H1 (cell line): ENCODE measurements around the gene NCEH1. TPM values are rescaled to one million over a fixed set of nuclear protein-coding genes. Genes with fewer than 3 reads are reported as not detected.

Experiments used
- CTCF ChIA-PET: fragments of 300-600 bp; sonication (Branson Sonifier 250); formaldehyde crosslinking; loops from one replicate; lab custom pipeline; 2021; ENCODE audit not compliant: partially characterized antibody; lab: Charles Lee
- POLR2A ChIA-PET: fragments of 300-600 bp; sonication (Branson Sonifier 250); formaldehyde crosslinking; loops from one replicate; lab custom pipeline; 2021; ENCODE audit warnings: inconsistent platforms; ENCODE audit not compliant: partially characterized antibody; lab: Charles Lee
- DNase-seq, 2 experiments: peaks; one replicate each; pipeline versions ENCODE4 v3.0.0 to v3.0.0-alpha.2; 2010 to 2022; ENCODE audit warnings: low spot score in 2 of 2, low read depth in 1 of 2, mixed read lengths in 1 of 2
- FAIRE-seq: peaks from 2 replicates; lab custom pipeline; 2011; peaks lifted over from hg19 to GRCh38; lab: Jason Lieb, UNC
- H2AFZ ChIP-seq: 2 replicates; pipeline ENCODE4 v1.8.1; 2012; ENCODE audit warnings: low read length, inconsistent platforms
- H2AK5ac ChIP-seq: 2 replicates; pipeline ENCODE4 v1.6.1; 2013; ENCODE audit warnings: low read depth, low read length
- H2BK120ac ChIP-seq: replicated peaks from 2 replicates; pipeline ENCODE3; 2013; ENCODE audit warnings: low read depth, low read length, inconsistent platforms
- H2BK12ac ChIP-seq: 2 replicates; pipeline ENCODE4 v1.6.1; 2013; ENCODE audit warnings: low read depth, low read length
- H2BK15ac ChIP-seq: 2 replicates; pipeline ENCODE4 v1.6.1; 2013; ENCODE audit warnings: low read length
- H2BK20ac ChIP-seq: 2 replicates; pipeline ENCODE4 v1.6.1; 2013; ENCODE audit warnings: low read length
- H2BK5ac ChIP-seq: 2 replicates; pipeline ENCODE4 v1.6.1; 2013; ENCODE audit warnings: low read depth, low read length
- H3K14ac ChIP-seq: 2 replicates; pipeline ENCODE4 v1.6.1; 2013; ENCODE audit warnings: inconsistent platforms; ENCODE audit not compliant: insufficient read length
- H3K18ac ChIP-seq: 2 replicates; pipeline ENCODE4 v1.6.1; 2013; ENCODE audit warnings: low read length; ENCODE audit errors: extremely low read depth
- H3K23ac ChIP-seq: 2 replicates; pipeline ENCODE4 v1.6.1; 2013; ENCODE audit warnings: inconsistent platforms; ENCODE audit not compliant: insufficient read length
- H3K23me2 ChIP-seq: 2 replicates; pipeline ENCODE4 v1.6.1; 2013; ENCODE audit warnings: low read depth, low read length
- H3K27ac ChIP-seq: 2 replicates; pipeline ENCODE4 v1.6.1; 2011; ENCODE audit warnings: low read depth, low read length, inconsistent platforms
- H3K27me3 ChIP-seq, 4 experiments: replicated peaks in 1 of 4; 1 replicate in 1 of 4; 2 replicates in 3 of 4; pipeline versions ENCODE4 v1.6.1 to v1.8.1; 2011 to 2013; ENCODE audit warnings: low read length in 3 of 4, mild to moderate bottlenecking in 3 of 4, inconsistent platforms in 2 of 4, mixed read lengths in 2 of 4, moderate library complexity in 1 of 4; ENCODE audit not compliant: control insufficient read depth in 3 of 4, insufficient read depth in 3 of 4; ENCODE audit errors: extremely low read depth in 1 of 4
- H3K36me3 ChIP-seq, 4 experiments: 2 replicates each; pipeline versions ENCODE4 v1.6.1 to v1.8.1; 2011 to 2013; ENCODE audit warnings: mild to moderate bottlenecking in 4 of 4, low read length in 3 of 4, moderate library complexity in 2 of 4, control low read depth in 1 of 4, inconsistent platforms in 1 of 4; ENCODE audit not compliant: insufficient read depth in 4 of 4, control insufficient read depth in 2 of 4
- H3K4ac ChIP-seq: replicated peaks from 2 replicates; pipeline ENCODE3; 2013; ENCODE audit warnings: low read length, low read depth, mixed read lengths, inconsistent platforms; ENCODE audit not compliant: insufficient read length
- H3K4me1 ChIP-seq, 4 experiments: replicated peaks in 1 of 4; 1 replicate in 1 of 4; 2 replicates in 3 of 4; pipeline versions ENCODE4 v1.6.1 to v1.8.1; 2011 to 2013; ENCODE audit warnings: low read length in 3 of 4, inconsistent platforms in 2 of 4, mixed read lengths in 1 of 4; ENCODE audit not compliant: insufficient read depth in 4 of 4, control insufficient read depth in 3 of 4
- H3K4me2 ChIP-seq, 2 experiments: 2 replicates each; pipeline versions ENCODE4 v1.6.1 to v1.8.1; 2011 to 2013; ENCODE audit warnings: low read depth in 2 of 2, low read length in 2 of 2, control low read depth in 1 of 2, inconsistent platforms in 1 of 2, mild to moderate bottlenecking in 1 of 2; ENCODE audit not compliant: insufficient read depth in 1 of 2
- H3K4me3 ChIP-seq, 4 experiments: fragments of 200-600, 300-600 bp in 1 of 4; sonication (generic), shearing (Covaris generic), sonication (Bioruptor Twin) in 1 of 4; 2 replicates each; pipeline versions ENCODE4 v1.5.1 to v1.8.1; 2011 to 2016; ENCODE audit warnings: low read length in 4 of 4, low read depth in 3 of 4, control low read depth in 2 of 4, inconsistent platforms in 2 of 4, mild to moderate bottlenecking in 2 of 4, mixed read lengths in 1 of 4, moderate library complexity in 1 of 4; ENCODE audit not compliant: insufficient read depth in 2 of 4; ENCODE audit errors: extremely low read depth in 1 of 4
- H3K56ac ChIP-seq: replicated peaks from 2 replicates; pipeline ENCODE3; 2013; ENCODE audit warnings: low read depth, mild to moderate bottlenecking, mixed read lengths, low read length, inconsistent platforms; ENCODE audit not compliant: insufficient read length
- H3K79me1 ChIP-seq: 2 replicates; pipeline ENCODE4 v1.6.1; 2013; ENCODE audit warnings: low read depth, low read length, control low read depth
- H3K79me2 ChIP-seq, 2 experiments: 2 replicates each; pipeline versions ENCODE4 v1.6.1 to v1.8.1; 2012 to 2013; ENCODE audit warnings: low read length in 2 of 2, mild to moderate bottlenecking in 2 of 2, inconsistent platforms in 1 of 2; ENCODE audit not compliant: insufficient read depth in 2 of 2, control insufficient read depth in 1 of 2
- H3K9ac ChIP-seq, 4 experiments: replicated peaks in 1 of 4; 1 replicate in 1 of 4; 2 replicates in 3 of 4; pipeline versions ENCODE4 v1.6.1 to v1.8.1; 2011 to 2013; ENCODE audit warnings: low read depth in 3 of 4, low read length in 3 of 4, control low read depth in 2 of 4, mild to moderate bottlenecking in 2 of 4, moderate library complexity in 2 of 4, inconsistent platforms in 1 of 4; ENCODE audit errors: extremely low read depth in 1 of 4
- H3K9me3 ChIP-seq, 2 experiments: 2 replicates each; pipeline versions ENCODE4 v1.6.1 to v1.8.1; 2012 to 2013; ENCODE audit warnings: mild to moderate bottlenecking in 2 of 2, moderate library complexity in 2 of 2, control low read depth in 1 of 2, inconsistent platforms in 1 of 2, low read depth in 1 of 2, low read length in 1 of 2, mixed read lengths in 1 of 2; ENCODE audit not compliant: insufficient read depth in 2 of 2
- H4K20me1 ChIP-seq, 2 experiments: replicated peaks in 1 of 2; 2 replicates each; pipeline versions ENCODE3 to v1.8.1; 2011 to 2013; ENCODE audit warnings: inconsistent platforms in 2 of 2, low read length in 2 of 2, mild to moderate bottlenecking in 1 of 2; ENCODE audit not compliant: insufficient read depth in 2 of 2, control insufficient read depth in 1 of 2
- H4K5ac ChIP-seq: 2 replicates; pipeline ENCODE4 v1.6.1; 2013; ENCODE audit warnings: low read length, low read depth, mixed read lengths, inconsistent platforms; ENCODE audit not compliant: insufficient read length
- H4K8ac ChIP-seq: 2 replicates; pipeline ENCODE4 v1.8.0; 2013; ENCODE audit warnings: mild to moderate bottlenecking, moderate library complexity, low read length, inconsistent platforms; ENCODE audit not compliant: insufficient read depth; ENCODE audit errors: extremely low read depth
- H4K91ac ChIP-seq: replicated peaks from 2 replicates; pipeline ENCODE3; 2013; ENCODE audit warnings: low read length, mixed read lengths, inconsistent platforms; ENCODE audit not compliant: insufficient read length
- ASH2L ChIP-seq: fragments of 200-600, 300-600 bp; sonication (generic); IDR thresholded peaks from one replicate; pipeline ENCODE4 v1.7.1; 2017; ENCODE audit warnings: low read length
- BCL11A ChIP-seq, 2 experiments: IDR thresholded peaks; one replicate each; pipeline ENCODE4 v1.6.1; 2011; ENCODE audit warnings: low read depth in 2 of 2, low read length in 2 of 2, mild to moderate bottlenecking in 2 of 2
- BRCA1 ChIP-seq: IDR thresholded peaks from 2 replicates; pipeline ENCODE4 v1.6.1; 2012; ENCODE audit warnings: low read depth, low read length, improper control_type of control experiment
- CREB1 ChIP-seq: IDR thresholded peaks from 2 replicates; pipeline ENCODE4 v1.6.1; 2012; ENCODE audit warnings: inconsistent platforms
- RAD21 ChIP-seq, 2 experiments: IDR thresholded peaks in 1 of 2; conservative IDR thresholded peaks in 1 of 2; 2 replicates each; pipeline ENCODE4 v1.6.1; 2011; ENCODE audit warnings: low read depth in 2 of 2, low read length in 2 of 2, improper control_type of control experiment in 1 of 2, inconsistent platforms in 1 of 2, mild to moderate bottlenecking in 1 of 2, moderate library complexity in 1 of 2
- RNF2 ChIP-seq: fragments of 200-900, 300-1000 bp; sonication (generic); IDR thresholded peaks from 2 replicates; pipeline ENCODE4 v1.7.1; 2016; ENCODE audit warnings: borderline replicate concordance, low read depth, mild to moderate bottlenecking, antibody characterized with exemption, low read length; ENCODE audit not compliant: poor library complexity, severe bottlenecking; ENCODE audit errors: missing control alignments
- SP2 ChIP-seq: IDR thresholded peaks from 2 replicates; pipeline ENCODE4 v1.6.1; 2012; ENCODE audit warnings: mild to moderate bottlenecking, low read length, inconsistent platforms
- WGBS, 2 experiments: shearing (Covaris generic) in 1 of 2; methylation state at CpG; one replicate each; pipeline versions ENCODE4 v1.1.6 to v1.1.7; 2013 to 2015; ENCODE audit warnings: low lambda C conversion rate in 2 of 2, mixed read lengths in 2 of 2, inconsistent platforms in 1 of 2, low coverage in 1 of 2, missing lambda C conversion rate in 1 of 2; ENCODE audit not compliant: insufficient replicate concordance in 2 of 2, insufficient coverage in 1 of 2, insufficient read length in 1 of 2; ENCODE audit errors: extremely low coverage in 1 of 2, missing lambda C conversion rate in 1 of 2; 5-methylcytosine and 5-hydroxymethylcytosine counted together
- polyA plus RNA-seq, 7 experiments: library from polyadenylated mRNA; depleted of rRNA in 3 of 7; stranded (reverse) in 5 of 7; unstranded in 2 of 7; fragments of >200 nt in 5 of 7; fragments of 200-250 nt in 2 of 7; gene quantifications; 1 replicate in 5 of 7; 2 replicates in 1 of 7; 4 replicates in 1 of 7; pipeline versions ENCODE4 v1.2.1 to v1.2.3, GENCODE V29; 2011 to 2013; ENCODE audit warnings: missing spikeins in 2 of 7, mixed read lengths in 2 of 7
- total RNA-seq: library from RNA; stranded (reverse); fragmentation: NEBNext Ultra II Directional; extraction: Animal tissue kit (Norgen Biotek cat#: 25700); gene quantifications from 2 replicates; pipeline ENCODE4 v1.2.1, GENCODE V29; 2021

The NCEH1 gene
- total and polyA plus RNA-seq, 2 of the 8 experiments (the other 6 are each of a cell fraction or from before 2014, with no cell fraction given) = 2.2 to 6.4 TPM

DNA sequence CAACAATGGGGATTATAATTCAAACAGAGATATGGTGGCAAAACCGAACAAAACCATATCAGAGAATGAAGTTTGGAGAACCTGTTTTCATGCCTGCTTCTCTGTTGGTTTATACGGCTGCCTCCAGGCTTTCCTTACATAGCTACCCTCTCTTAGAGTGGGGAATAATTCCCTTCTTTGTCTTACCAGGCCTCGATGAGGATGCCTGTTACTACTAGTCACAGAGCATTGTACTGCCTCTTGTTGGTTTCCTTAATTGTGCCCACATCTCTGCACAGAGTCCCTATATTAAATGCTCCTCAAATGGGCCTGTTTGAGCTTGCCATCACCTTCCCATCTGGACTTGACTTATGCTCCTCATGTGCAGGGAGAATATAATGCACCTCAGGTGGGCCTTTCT lies 92.9 kb downstream of the NCEH1 start:
- no peak overlapping the region for H2BK20ac ChIP-seq
- H2BK12ac ChIP-seq = no peak overlapping the region
- H3K27ac ChIP-seq = no peak overlapping the region
- ChIA-PET CTCF (interaction anchor here (0.6 to 2.4 kb wide), 5 partner anchors 14 to 234 kb away, joined by 3 to 4 read pairs (median 4); no protein-coding TSS in a partner anchor), POLR2A (no interaction called here)
- H3K9me3 ChIP-seq = no peaks in the 10 kb centered on the region
- WGBS, 2 experiments = 48% methylated on average over 3 of the region's 3 CpGs; no CpG with 5 or more reads in 1 of the 2 experiments
- no peaks in the 10 kb centered on the region for H3K79me1 ChIP-seq
- no peak overlapping the region for H3K23ac ChIP-seq
- H2BK15ac ChIP-seq = no peak overlapping the region
- no peak overlapping the region for H2BK5ac ChIP-seq
- no peaks in the 10 kb centered on the region for H3K79me2 ChIP-seq
- H2BK120ac ChIP-seq = no peak overlapping the region
- H3K23me2 ChIP-seq = no peaks in the 10 kb centered on the region
- H2AFZ ChIP-seq = no peak overlapping the region
- H3K4me3 ChIP-seq = no peak overlapping the region
- no peak overlapping the region for H4K8ac ChIP-seq
- H3K14ac ChIP-seq = no peak overlapping the region
- no peak overlapping the region for H3K9ac ChIP-seq
- H3K36me3 ChIP-seq = no peaks in the 10 kb centered on the region
- H4K5ac ChIP-seq = no peak overlapping the region
- no peak for FAIRE-seq
- H4K91ac ChIP-seq = no peak overlapping the region
- H3K4me2 ChIP-seq = no peak overlapping the region
- no peaks in the 10 kb centered on the region for H4K20me1 ChIP-seq
- no peak overlapping the region for H3K4ac ChIP-seq
- H3K4me1 ChIP-seq = peaks cover 0 to 4% (median 2%) of the 10 kb centered on the region in 4 experiments; a peak in 3 of 7 replicates
- H3K56ac ChIP-seq = no peak overlapping the region
- H3K18ac ChIP-seq = no peak overlapping the region
- H2AK5ac ChIP-seq = no peak overlapping the region
- DNase-seq = no peak
- no peaks in the 10 kb centered on the region for H3K27me3 ChIP-seq
- TF ChIP-seq RNF2 (no peak), CREB1 (no peak), BCL11A (IDR thresholded peaks at IDR 0.05; ENCODE audit: low read depth in 2 of 2, low read length in 2 of 2) (no peak), ASH2L (no peak), BRCA1 (no peak), SP2 (no peak), RAD21 (IDR thresholded peaks at IDR 0.05 in 1 of 2, conservative IDR thresholded peaks at IDR 0.05 in 1 of 2; ENCODE audit: low read depth in 2 of 2, low read length in 2 of 2) (no peak)
